ENCODE data around the gene RHEBL1. TPM values are rescaled to one million over a fixed set of nuclear protein-coding genes. Genes with fewer than 3 reads are reported as not detected.
A peak's percentile ranks its signal among the peaks of the same experiment; 100 is the strongest.
"Not testable (repeated sequence)": the region's sequence is repeated elsewhere in the genome, so short reads cannot be mapped to it uniquely, and the experiment has no call there.

RHEBL1 gene
- total RNA-seq, 2 donors from 2014 or later = 0.35 TPM; not detected in 1

DNA sequence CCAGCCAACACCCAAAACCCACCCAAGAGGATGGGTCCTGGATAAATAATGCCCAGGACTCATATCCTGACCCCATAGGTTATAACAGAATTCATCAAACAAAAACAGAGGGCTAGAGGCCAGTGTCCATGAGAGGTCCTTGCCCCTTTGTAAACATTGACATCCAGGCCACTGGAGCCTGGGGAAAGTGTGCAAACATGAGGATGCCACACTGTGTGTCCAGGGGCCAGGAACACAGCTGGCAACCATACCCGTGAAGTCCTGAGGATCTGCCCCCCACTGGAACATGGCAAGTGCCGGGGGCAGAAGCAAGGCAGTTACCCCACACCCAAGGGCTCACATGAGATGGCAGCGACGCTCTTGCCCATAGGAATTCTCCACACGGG is 5.0 kb downstream of the RHEBL1 start:
- TF ChIP-seq, protein P1, sequence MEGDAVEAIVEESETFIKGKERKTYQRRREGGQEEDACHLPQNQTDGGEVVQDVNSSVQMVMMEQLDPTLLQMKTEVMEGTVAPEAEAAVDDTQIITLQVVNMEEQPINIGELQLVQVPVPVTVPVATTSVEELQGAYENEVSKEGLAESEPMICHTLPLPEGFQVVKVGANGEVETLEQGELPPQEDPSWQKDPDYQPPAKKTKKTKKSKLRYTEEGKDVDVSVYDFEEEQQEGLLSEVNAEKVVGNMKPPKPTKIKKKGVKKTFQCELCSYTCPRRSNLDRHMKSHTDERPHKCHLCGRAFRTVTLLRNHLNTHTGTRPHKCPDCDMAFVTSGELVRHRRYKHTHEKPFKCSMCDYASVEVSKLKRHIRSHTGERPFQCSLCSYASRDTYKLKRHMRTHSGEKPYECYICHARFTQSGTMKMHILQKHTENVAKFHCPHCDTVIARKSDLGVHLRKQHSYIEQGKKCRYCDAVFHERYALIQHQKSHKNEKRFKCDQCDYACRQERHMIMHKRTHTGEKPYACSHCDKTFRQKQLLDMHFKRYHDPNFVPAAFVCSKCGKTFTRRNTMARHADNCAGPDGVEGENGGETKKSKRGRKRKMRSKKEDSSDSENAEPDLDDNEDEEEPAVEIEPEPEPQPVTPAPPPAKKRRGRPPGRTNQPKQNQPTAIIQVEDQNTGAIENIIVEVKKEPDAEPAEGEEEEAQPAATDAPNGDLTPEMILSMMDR (IDR thresholded peaks at IDR 0.05) = no peak
- Histone ChIP-seq H3K36me3 (no peaks in the 10 kb centered on the region), H3K27ac (no peak overlapping the region), H3K27me3 (no peaks in the 10 kb centered on the region), H3K9me3 (no peaks in the 10 kb centered on the region), H3K4me3 (no peak overlapping the region), H3K4me1 (peaks cover 0 to 15% of the 10 kb centered on the region in 2 donors)
- DNase-seq (ENCODE audit: low spot score) = no peak

DNA sequence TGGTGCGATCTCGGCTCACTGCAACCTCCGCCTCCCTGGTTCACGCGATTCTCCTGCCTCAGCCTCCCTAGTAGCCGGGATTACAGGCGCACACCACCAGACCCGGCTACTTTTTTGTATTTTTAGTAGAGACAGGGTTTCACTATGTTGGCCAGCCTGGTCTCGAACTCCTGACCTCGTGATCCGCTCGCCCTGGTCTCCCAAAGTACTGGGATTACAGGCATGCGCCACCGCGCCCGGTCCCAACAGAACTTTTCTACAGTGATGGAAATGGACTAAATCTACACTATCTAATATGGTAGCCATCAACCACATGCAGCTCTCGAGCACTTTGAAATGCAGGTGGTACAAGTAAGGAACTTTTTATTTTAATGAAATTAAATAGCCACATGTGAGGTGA is 7.9 kb downstream of the RHEBL1 start:
- H3K4me1 ChIP-seq = peaks cover 0 to 33% of the 10 kb centered on the region in 2 donors
- not testable (repeated sequence) for H3K9me3 ChIP-seq; DNase-seq (ENCODE audit: low spot score); H3K4me3 ChIP-seq; H3K27ac ChIP-seq; H3K27me3 ChIP-seq; H3K36me3 ChIP-seq

DNA sequence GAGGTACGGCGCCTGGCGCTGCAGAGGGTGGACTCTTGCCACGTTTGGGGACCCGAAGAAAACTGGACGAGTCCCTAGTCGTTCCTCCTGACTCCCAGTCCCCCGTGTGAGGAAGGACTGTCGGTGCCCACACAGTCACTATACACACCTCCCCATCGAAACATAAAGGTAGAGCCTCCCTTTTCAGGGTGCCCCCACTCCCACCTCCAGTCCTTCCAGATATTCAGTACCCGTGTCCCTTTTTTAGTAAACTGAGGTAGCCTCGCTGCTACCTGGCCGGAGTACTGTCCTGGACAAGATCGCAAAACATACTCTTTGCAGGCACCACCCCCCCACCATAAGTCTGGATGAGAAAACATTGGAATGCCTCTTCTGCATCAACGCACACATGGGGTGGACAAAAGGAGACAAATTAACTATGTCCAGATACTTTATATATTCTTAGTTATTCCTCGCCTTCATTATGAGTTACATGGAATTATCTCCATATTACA is 8.6 kb downstream of the RHEBL1 start:
- Histone ChIP-seq H3K27me3 (no peaks in the 10 kb centered on the region), H3K36me3 (no peaks in the 10 kb centered on the region), H3K9me3 (no peaks in the 10 kb centered on the region), H3K4me3 (peak overlapping the region; percentile 83 to 92), H3K27ac (peak overlapping the region; percentile 95 to 98), H3K4me1 (peaks cover 0 to 40% of the 10 kb centered on the region in 2 donors)
- TF ChIP-seq, protein P1 (IDR thresholded peaks at IDR 0.05) = no peak
- no peak for DNase-seq (ENCODE audit: low spot score)

DNA sequence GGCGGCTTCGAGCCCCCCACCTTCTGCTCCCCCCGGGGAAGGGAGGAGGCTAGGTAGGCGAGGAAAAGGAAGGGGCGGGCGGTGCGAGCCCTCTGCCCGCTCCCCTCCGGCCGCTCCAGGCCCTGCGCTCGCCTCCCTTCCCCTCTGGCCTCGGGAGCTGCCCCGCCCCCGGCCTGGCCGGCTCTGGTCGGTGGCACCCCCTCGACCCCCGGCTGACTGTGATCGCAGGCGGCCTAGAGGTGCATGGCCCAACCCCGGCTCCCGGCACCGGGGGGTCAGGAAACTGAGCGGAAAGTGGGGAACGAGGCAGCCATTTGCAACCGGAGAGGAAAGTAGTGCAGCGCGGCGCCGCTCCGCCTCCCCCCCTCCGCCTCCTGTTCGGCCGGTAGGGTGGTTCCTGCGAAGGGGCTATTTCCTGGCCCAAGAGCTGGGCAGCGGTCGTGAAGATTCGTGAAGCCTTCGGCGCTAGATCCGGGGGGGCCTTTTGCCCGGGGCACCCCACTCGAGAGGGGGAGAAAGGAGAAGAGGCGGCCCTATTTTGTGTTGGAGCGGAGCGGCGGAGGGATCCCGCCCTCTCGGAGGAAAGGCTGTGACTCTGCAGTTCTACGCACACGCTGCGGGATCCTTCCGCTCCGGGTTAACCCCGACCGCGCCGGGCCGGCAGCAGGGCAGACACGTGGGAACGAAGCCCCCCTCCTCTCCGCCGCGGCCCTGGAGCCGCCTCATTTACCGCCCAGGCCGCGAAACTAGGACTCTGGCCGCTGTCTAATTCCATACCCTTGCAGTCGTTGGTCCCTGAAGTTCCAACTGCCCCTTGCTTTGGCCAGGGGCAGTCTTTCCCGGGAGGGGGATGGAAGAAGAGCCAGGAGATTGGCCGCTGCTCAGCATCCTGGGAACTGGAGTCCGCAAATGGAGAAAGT is 9.3 kb downstream of the RHEBL1 start, which contains the start of gene KMT2D:
Gene KMT2D, minus strand, starts transcription at position 558 of the 920 bp plus-strand sequence. CDS start 5,470 bp downstream, outside the sequence.
- H3K36me3 ChIP-seq = no peaks in the 10 kb centered on the region
- TF ChIP-seq, protein P1 (IDR thresholded peaks at IDR 0.05) = peak in 1 of 2 donors; percentile 33
- DNase-seq (ENCODE audit: low spot score) = peak; percentile 88
- H3K27me3 ChIP-seq = no peaks in the 10 kb centered on the region
- no peaks in the 10 kb centered on the region for H3K9me3 ChIP-seq
- peak within 1 kb of the TSS; percentile 95 to 98 for H3K27ac ChIP-seq
- peaks cover 0 to 47% of the 10 kb centered on the region in 2 donors for H3K4me1 ChIP-seq
- H3K4me3 ChIP-seq = peak within 1 kb of the TSS; percentile 83 to 92

DNA sequence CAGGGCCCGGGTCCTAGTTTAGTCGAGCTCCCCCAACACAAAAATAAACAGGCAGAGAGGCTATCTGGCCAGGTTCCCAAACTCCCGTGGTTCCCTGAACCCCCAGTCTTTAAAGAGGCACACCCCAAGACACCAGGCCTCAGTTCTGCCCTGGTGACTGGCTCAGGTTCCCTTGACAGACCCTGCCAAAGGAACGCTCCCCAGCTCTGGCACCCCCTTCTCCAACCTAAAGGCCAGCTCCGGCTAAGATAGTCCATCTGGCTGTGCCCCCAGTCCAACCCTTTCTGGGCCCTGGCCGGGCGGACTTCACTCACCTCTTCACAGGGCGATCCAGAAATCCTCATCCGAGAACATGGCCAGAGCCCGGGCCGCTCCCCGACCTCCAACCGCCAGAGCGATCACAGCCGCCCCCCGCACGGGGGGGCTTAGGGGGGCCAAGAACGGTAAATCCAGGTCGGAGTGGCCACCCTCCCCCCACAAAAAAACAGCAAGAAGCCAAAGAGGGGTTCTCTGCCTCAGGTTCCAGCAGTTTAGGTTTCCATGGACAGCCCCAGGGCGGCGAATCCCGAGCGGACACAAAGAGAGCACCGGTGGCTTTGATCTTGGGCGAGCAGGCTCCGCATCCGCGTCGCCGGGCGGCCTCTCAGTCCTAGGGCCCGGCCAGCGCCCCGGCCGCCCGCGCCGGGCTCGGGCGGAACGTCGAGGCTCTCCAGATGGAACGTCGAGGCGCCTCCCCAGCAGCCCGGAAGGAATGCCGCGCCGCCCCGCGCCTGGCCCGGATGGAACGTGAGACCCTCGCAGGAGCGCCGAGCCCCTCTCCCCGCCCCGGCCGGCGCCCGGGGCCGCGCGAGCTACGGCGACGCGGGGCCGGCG is 10.2 kb downstream of the RHEBL1 start:
- Histone ChIP-seq H3K4me3 (peak overlapping the region; percentile 83 to 92), H3K27ac (peak overlapping the region; percentile 95 to 98), H3K4me1 (peaks cover 0 to 51% of the 10 kb centered on the region in 2 donors), H3K36me3 (peaks cover 6% of the 10 kb centered on the region), H3K9me3 (no peaks in the 10 kb centered on the region), H3K27me3 (no peaks in the 10 kb centered on the region)
- DNase-seq (ENCODE audit: low spot score) = no peak
- TF ChIP-seq, protein P1 (IDR thresholded peaks at IDR 0.05) = no peak

DNA sequence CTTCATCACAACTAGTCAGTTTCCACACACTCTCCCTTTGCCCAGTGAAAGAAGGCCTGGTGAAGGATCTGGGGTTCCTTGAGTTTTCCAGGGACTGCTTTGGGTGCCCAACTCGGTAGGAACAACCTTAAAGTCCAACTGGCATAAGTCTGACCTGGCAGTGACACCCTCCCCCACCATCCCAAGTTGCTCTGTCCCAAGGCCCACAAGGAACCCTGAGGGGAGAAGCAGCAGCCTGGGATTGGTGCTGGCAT is 10.8 kb downstream of the RHEBL1 start:
- Histone ChIP-seq H3K4me1 (peaks cover 0 to 51% of the 10 kb centered on the region in 2 donors), H3K27me3 (no peaks in the 10 kb centered on the region), H3K4me3 (peak overlapping the region; percentile 83 to 92), H3K36me3 (peaks cover 11% of the 10 kb centered on the region), H3K9me3 (no peaks in the 10 kb centered on the region), H3K27ac (peak overlapping the region; percentile 95 to 98)
- TF ChIP-seq, protein P1 (IDR thresholded peaks at IDR 0.05) = no peak
- DNase-seq (ENCODE audit: low spot score) = no peak
